HEK293 (cell line): ENCODE data around the gene C21orf58.

Experiments
- CTCF ChIA-PET: fragments of 350-600 bp; formaldehyde crosslinking; extraction: SDS; loops from one replicate; lab custom pipeline; 2021; ENCODE audit warnings: antibody characterized with exemption; lab: Yijun Ruan, JAX
- POLR2A ChIA-PET: fragments of 300-600 bp; formaldehyde crosslinking; extraction: SDS; loops from one replicate; lab custom pipeline; 2020; ENCODE audit warnings: antibody characterized with exemption, inconsistent platforms; lab: Yijun Ruan, JAX
- H3K27ac ChIP-seq: fragments of 200-500 bp; sonication (Bioruptor generic); 2 replicates; pipeline ENCODE4 v1.5.1; 2014; ENCODE audit warnings: low read depth, low read length, control low read depth, inconsistent platforms; ENCODE audit errors: extremely low read depth
- H3K36me3 ChIP-seq, 2 experiments: fragments of 200-500 bp in 1 of 2; sonication (Bioruptor generic) in 1 of 2; 1 replicate in 1 of 2; 2 replicates in 1 of 2; pipeline ENCODE4 v1.5.1; 2014 to 2017; ENCODE audit warnings: inconsistent platforms in 2 of 2, low read length in 2 of 2; ENCODE audit not compliant: control insufficient read depth in 2 of 2, insufficient read depth in 1 of 2
- H3K4me1 ChIP-seq: fragments of 200-500 bp; sonication (Bioruptor generic); 2 replicates; pipeline ENCODE4 v1.5.1; 2014; ENCODE audit warnings: mild to moderate bottlenecking, low read length, inconsistent platforms; ENCODE audit not compliant: control insufficient read depth, insufficient read depth
- H3K4me3 ChIP-seq: 2 replicates; pipeline ENCODE4 v1.5.1; 2011; ENCODE audit warnings: low read depth, mild to moderate bottlenecking, control low read depth, low read length, moderate library complexity
- H3K9me3 ChIP-seq: fragments of 200-500 bp; sonication (Bioruptor generic); 2 replicates; pipeline ENCODE4 v1.5.1; 2014; ENCODE audit warnings: low read depth, low read length, inconsistent platforms; ENCODE audit not compliant: control insufficient read depth, insufficient read depth
- BCL11A ChIP-seq: fragments of 450-650 bp; formaldehyde crosslinking; IDR thresholded peaks from 2 replicates; pipeline ENCODE4 v1.5.1; 2016; ENCODE audit warnings: low read depth, missing biosample characterization, missing genetic modification characterization
- FEZF1 ChIP-seq: fragments of 450-650 bp; formaldehyde crosslinking; IDR thresholded peaks from 2 replicates; pipeline ENCODE4 v1.5.1; 2016; ENCODE audit warnings: missing biosample characterization, missing genetic modification characterization
- GFI1B ChIP-seq: fragments of 450-650 bp; formaldehyde crosslinking; IDR thresholded peaks from 2 replicates; pipeline ENCODE4 v1.5.1; 2016; ENCODE audit warnings: missing biosample characterization, missing genetic modification characterization
- GLI2 ChIP-seq: fragments of 450-650 bp; formaldehyde crosslinking; IDR thresholded peaks from 2 replicates; pipeline ENCODE4; 2017; ENCODE audit warnings: missing biosample characterization, missing genetic modification characterization, low read depth, borderline replicate concordance
- GLIS2 ChIP-seq: fragments of 450-650 bp; formaldehyde crosslinking; IDR thresholded peaks from 2 replicates; pipeline ENCODE4 v1.5.1; 2016; ENCODE audit warnings: missing biosample characterization, missing genetic modification characterization
- HOXA7 ChIP-seq: sonication (generic); formaldehyde crosslinking; IDR thresholded peaks from 2 replicates; pipeline ENCODE4 v1.8.1; 2022; ENCODE audit warnings: missing genetic modification reagents, borderline replicate concordance
- KLF9 ChIP-seq: fragments of 450-650 bp; formaldehyde crosslinking; IDR thresholded peaks from 2 replicates; pipeline ENCODE4 v1.5.1; 2016; ENCODE audit warnings: missing biosample characterization, missing genetic modification characterization, low read depth
- REPIN1 ChIP-seq: fragments of 450-650 bp; formaldehyde crosslinking; IDR thresholded peaks from 2 replicates; pipeline ENCODE4 v1.5.1; 2017; ENCODE audit warnings: missing biosample characterization, missing genetic modification characterization, low read depth
- SP2 ChIP-seq: fragments of 450-650 bp; formaldehyde crosslinking; IDR thresholded peaks from 2 replicates; pipeline ENCODE4 v1.5.1; 2016; ENCODE audit warnings: missing biosample characterization, missing genetic modification characterization
- SP7 ChIP-seq: fragments of 450-650 bp; formaldehyde crosslinking; IDR thresholded peaks from 2 replicates; pipeline ENCODE4 v1.5.1; 2016; ENCODE audit warnings: missing biosample characterization, missing genetic modification characterization
- ZBTB10 ChIP-seq: fragments of 450-650 bp; formaldehyde crosslinking; IDR thresholded peaks from 2 replicates; pipeline ENCODE4 v1.5.1; 2016; ENCODE audit warnings: missing biosample characterization, missing genetic modification characterization
- ZBTB6 ChIP-seq: fragments of 450-650 bp; formaldehyde crosslinking; IDR thresholded peaks from 2 replicates; pipeline ENCODE4 v1.5.1; 2017; ENCODE audit warnings: missing biosample characterization, missing genetic modification characterization
- ZFHX2 ChIP-seq: fragments of 450-650 bp; formaldehyde crosslinking; conservative IDR thresholded peaks from 2 replicates; pipeline ENCODE4 v1.5.1; 2016; ENCODE audit warnings: missing biosample characterization, missing genetic modification characterization
- ZFP37 ChIP-seq: fragments of 450-650 bp; formaldehyde crosslinking; IDR thresholded peaks from 2 replicates; pipeline ENCODE4 v1.5.1; 2016; ENCODE audit warnings: missing biosample characterization, missing genetic modification characterization
- ZFP41 ChIP-seq: fragments of 450-650 bp; formaldehyde crosslinking; IDR thresholded peaks from 2 replicates; pipeline ENCODE4 v1.5.1; 2016; ENCODE audit warnings: missing biosample characterization, missing genetic modification characterization, borderline replicate concordance
- ZFP69B ChIP-seq: fragments of 450-650 bp; formaldehyde crosslinking; IDR thresholded peaks from 2 replicates; pipeline ENCODE4 v1.5.1; 2016; ENCODE audit warnings: missing biosample characterization, missing genetic modification characterization
- ZNF138 ChIP-seq: fragments of 450-650 bp; formaldehyde crosslinking; IDR thresholded peaks from 2 replicates; pipeline ENCODE4 v1.5.1; 2016; ENCODE audit warnings: missing biosample characterization, missing genetic modification characterization, borderline replicate concordance
- ZNF221 ChIP-seq: fragments of 450-650 bp; formaldehyde crosslinking; IDR thresholded peaks from 2 replicates; pipeline ENCODE4 v1.5.1; 2017; ENCODE audit warnings: missing biosample characterization, missing genetic modification characterization, borderline replicate concordance
- ZNF280D ChIP-seq: fragments of 450-650 bp; formaldehyde crosslinking; IDR thresholded peaks from 2 replicates; pipeline ENCODE4 v1.5.1; 2016; ENCODE audit warnings: missing biosample characterization, missing genetic modification characterization
- ZNF292 ChIP-seq: fragments of 450-650 bp; formaldehyde crosslinking; IDR thresholded peaks from 2 replicates; pipeline ENCODE4 v1.5.1; 2016; ENCODE audit warnings: low read depth, missing biosample characterization, missing genetic modification characterization, borderline replicate concordance
- ZNF37A ChIP-seq: fragments of 450-650 bp; IDR thresholded peaks from 2 replicates; pipeline ENCODE4 v1.5.1; 2018; ENCODE audit warnings: missing biosample characterization, missing genetic modification characterization
- ZNF449 ChIP-seq: fragments of 450-650 bp; formaldehyde crosslinking; IDR thresholded peaks from 2 replicates; pipeline ENCODE4 v1.5.1; 2017; ENCODE audit warnings: missing biosample characterization, mild to moderate bottlenecking, missing genetic modification characterization, moderate library complexity
- ZNF473 ChIP-seq: fragments of 450-650 bp; formaldehyde crosslinking; IDR thresholded peaks from 2 replicates; pipeline ENCODE4 v1.5.1; 2017; ENCODE audit warnings: missing biosample characterization, missing genetic modification characterization
- ZNF514 ChIP-seq: fragments of 450-650 bp; formaldehyde crosslinking; IDR thresholded peaks from 2 replicates; pipeline ENCODE4 v1.5.1; 2016; ENCODE audit warnings: missing biosample characterization, missing genetic modification characterization
- ZNF530 ChIP-seq: fragments of 450-650 bp; formaldehyde crosslinking; IDR thresholded peaks from 2 replicates; pipeline ENCODE4 v1.5.1; 2016; ENCODE audit warnings: low read depth, missing biosample characterization, missing genetic modification characterization
- ZNF544 ChIP-seq: fragments of 450-650 bp; formaldehyde crosslinking; IDR thresholded peaks from 2 replicates; pipeline ENCODE4 v1.5.0; 2017; ENCODE audit warnings: missing biosample characterization, missing genetic modification characterization
- ZNF600 ChIP-seq: fragments of 450-650 bp; formaldehyde crosslinking; IDR thresholded peaks from 2 replicates; pipeline ENCODE4 v1.5.1; 2016; ENCODE audit warnings: missing biosample characterization, missing genetic modification characterization
- ZNF704 ChIP-seq: fragments of 450-650 bp; formaldehyde crosslinking; IDR thresholded peaks from 2 replicates; pipeline ENCODE4 v1.5.1; 2016; ENCODE audit warnings: missing biosample characterization, missing genetic modification characterization
- ZSCAN16 ChIP-seq: fragments of 450-650 bp; formaldehyde crosslinking; IDR thresholded peaks from 2 replicates; pipeline ENCODE4 v1.5.1; 2016; ENCODE audit warnings: missing biosample characterization, missing genetic modification characterization

The C21orf58 gene

GRCh38 chr21:46322351-46323226 lies 1.1 kb downstream of the C21orf58 start (continued):
- TF ChIP-seq ZNF221 (tag by site-specific recombination), result no peak
- TF ChIP-seq ZFP37 (tag by site-specific recombination), result no peak
- TF ChIP-seq ZNF514 (tag by site-specific recombination), result no peak
- TF ChIP-seq ZFP69B (tag by site-specific recombination), result no peak
- peak; percentile 65 for TF ChIP-seq KLF9 (tag by site-specific recombination)
- TF ChIP-seq SP7 (tag by site-specific recombination), result no peak
- no peak; the same call in 1 of the 2 replicates for TF ChIP-seq SP2 (tag by site-specific recombination)
- no peak for TF ChIP-seq ZNF138 (tag by site-specific recombination)
- no peak for TF ChIP-seq GFI1B (tag by site-specific recombination)
- TF ChIP-seq ZFHX2 (tag by site-specific recombination), result peak; percentile 86
- TF ChIP-seq ZBTB10, result no peak
- no peak for TF ChIP-seq ZFP41
- TF ChIP-seq ZNF544, result no peak
- no peak for TF ChIP-seq GLI2 (tag by site-specific recombination)
- no peak for TF ChIP-seq ZNF473 (tag by site-specific recombination)
- no peak for TF ChIP-seq ZNF704 (tag by site-specific recombination)
- TF ChIP-seq ZBTB6 (tag by site-specific recombination), result no peak
- TF ChIP-seq BCL11A (tag by site-specific recombination), result no peak
- no peak for TF ChIP-seq ZNF530
- no peak for TF ChIP-seq ZNF292 (tag by site-specific recombination)
- no peak for TF ChIP-seq HOXA7 (CRISPR knock-in tag)
- no peak for TF ChIP-seq ZSCAN16
- TF ChIP-seq GLIS2 (tag by site-specific recombination), result no peak
- TF ChIP-seq FEZF1, result no peak

GRCh38 chr21:46320331-46320801 lies 3.3 kb downstream of the C21orf58 start:
- peaks cover 10% of the 10 kb centered on the region for H3K4me1 ChIP-seq
- H3K9me3 ChIP-seq, result no peaks in the 10 kb centered on the region
- CTCF ChIA-PET, result no interaction called here
- peaks cover 21 to 43% of the 10 kb centered on the region in 2 experiments; a peak in 2 of 3 replicates for H3K36me3 ChIP-seq
- no peak overlapping the region for H3K27ac ChIP-seq
- no peak overlapping the region for H3K4me3 ChIP-seq
- POLR2A ChIA-PET, result interaction anchor here (1.3 to 1.6 kb wide), 2 partner anchors 39 to 315 kb away, joined by 3 to 4 read pairs; partner anchors contain the start of gene PRMT2
- TF ChIP-seq ZNF280D (tag by site-specific recombination), result no peak
- no peak; the same call in 1 of the 2 replicates for TF ChIP-seq REPIN1 (tag by site-specific recombination)
- peak; percentile 92 for TF ChIP-seq ZNF600 (tag by site-specific recombination)
- no peak for TF ChIP-seq ZNF37A
- no peak for TF ChIP-seq ZNF449 (tag by site-specific recombination)
- TF ChIP-seq GFI1B (tag by site-specific recombination), result no peak
